Caco-2 (cell line): ENCODE measurements around the gene SPATA21. TPM values are rescaled to one million over a fixed set of nuclear protein-coding genes. Genes with fewer than 3 reads are reported as not detected.

Source experiments
- BruUV-seq: library from RNA; stranded (reverse); fragments of 400-500 nt; replicated peaks from 2 replicates; lab custom pipeline; 2021; lab: Mats Ljungman, UMichigan
- CTCF ChIA-PET: fragments of 300-600 bp; sonication (Branson Sonifier 250); formaldehyde crosslinking; loops from one replicate; lab custom pipeline; 2022; ENCODE audit warnings: antibody characterized with exemption; lab: Charles Lee
- POLR2A ChIA-PET: fragments of 300-600 bp; sonication (Branson Sonifier 250); formaldehyde crosslinking; loops from one replicate; lab custom pipeline; 2022; ENCODE audit warnings: antibody characterized with exemption; lab: Charles Lee
- DNase-seq, 2 experiments: peaks; one replicate each; pipeline versions ENCODE4 v3.0.0 to v3.0.0-alpha.2; 2020 to 2022
- H3K27me3 ChIP-seq: replicated peaks from 2 replicates; pipeline ENCODE4 v1.6.0; 2011; ENCODE audit warnings: low read length; ENCODE audit not compliant: control insufficient read depth, insufficient read depth
- H3K36me3 ChIP-seq: 2 replicates; pipeline ENCODE4 v1.5.1; 2011; ENCODE audit warnings: low read length; ENCODE audit not compliant: control insufficient read depth, insufficient read depth
- H3K4me1 ChIP-seq: fragments of 250-450 bp; sonication (Bioruptor Pico); 2 replicates; pipeline ENCODE4 v1.5.1; 2020; ENCODE audit warnings: mild to moderate bottlenecking
- H3K4me3 ChIP-seq: 2 replicates; pipeline ENCODE4 v1.5.1; 2011; ENCODE audit warnings: low read depth, mild to moderate bottlenecking, control low read depth, low read length
- H3K9me3 ChIP-seq: fragments of 250-450 bp; sonication (Bioruptor Pico); 2 replicates; pipeline ENCODE4 v1.5.1; 2020; ENCODE audit warnings: mild to moderate bottlenecking, moderate library complexity
- H3K27ac Mint-ChIP-seq: one replicate; pipeline ENCODE4 v1.8.0; 2022; ENCODE audit warnings: mixed read lengths; ENCODE audit not compliant: unreplicated experiment
- H3K27me3 Mint-ChIP-seq: one replicate; pipeline ENCODE4 v1.8.0; 2022; ENCODE audit warnings: mixed read lengths; ENCODE audit not compliant: insufficient read depth, unreplicated experiment
- H3K36me3 Mint-ChIP-seq: one replicate; pipeline ENCODE4 v1.8.0; 2022; ENCODE audit warnings: mild to moderate bottlenecking, mixed read lengths; ENCODE audit not compliant: insufficient read depth, unreplicated experiment
- H3K4me1 Mint-ChIP-seq: one replicate; pipeline ENCODE4 v1.8.0; 2022; ENCODE audit warnings: low read depth, mixed read lengths; ENCODE audit not compliant: unreplicated experiment
- H3K4me3 Mint-ChIP-seq: one replicate; pipeline ENCODE4 v1.8.0; 2022; ENCODE audit warnings: mild to moderate bottlenecking, moderate library complexity, mixed read lengths; ENCODE audit not compliant: unreplicated experiment
- H3K9me3 Mint-ChIP-seq: one replicate; pipeline ENCODE4 v1.8.0; 2022; ENCODE audit warnings: mixed read lengths; ENCODE audit not compliant: unreplicated experiment
- intact Hi-C: fragments of 100-400 bp; cut with micrococcal nuclease; formaldehyde crosslinking; loops from one replicate; pipeline ENCODE4 v1.10.0; 2022; ENCODE audit not compliant: unreplicated experiment
- total RNA-seq: library from RNA; stranded (reverse); gene quantifications from 2 replicates; pipeline ENCODE4 v1.2.3, GENCODE V29; 2022
- TF ChIP-seq, protein P1 (sequence below), 2 experiments: fragments of 200-600 bp in 1 of 2; IDR thresholded peaks; 1 replicate in 1 of 2; 2 replicates in 1 of 2; pipeline versions ENCODE4 v1.5.1 to v1.8.0; 2011 to 2022; ENCODE audit warnings: antibody characterized with exemption in 1 of 2, control low read depth in 1 of 2, inconsistent platforms in 1 of 2, low read depth in 1 of 2, low read length in 1 of 2, mild to moderate bottlenecking in 1 of 2, moderate library complexity in 1 of 2; ENCODE audit not compliant: insufficient read depth in 1 of 2, severe bottlenecking in 1 of 2, unreplicated experiment in 1 of 2

Gene SPATA21
- total RNA-seq, 1 experiment from 2014 or later: not detected

DNA sequence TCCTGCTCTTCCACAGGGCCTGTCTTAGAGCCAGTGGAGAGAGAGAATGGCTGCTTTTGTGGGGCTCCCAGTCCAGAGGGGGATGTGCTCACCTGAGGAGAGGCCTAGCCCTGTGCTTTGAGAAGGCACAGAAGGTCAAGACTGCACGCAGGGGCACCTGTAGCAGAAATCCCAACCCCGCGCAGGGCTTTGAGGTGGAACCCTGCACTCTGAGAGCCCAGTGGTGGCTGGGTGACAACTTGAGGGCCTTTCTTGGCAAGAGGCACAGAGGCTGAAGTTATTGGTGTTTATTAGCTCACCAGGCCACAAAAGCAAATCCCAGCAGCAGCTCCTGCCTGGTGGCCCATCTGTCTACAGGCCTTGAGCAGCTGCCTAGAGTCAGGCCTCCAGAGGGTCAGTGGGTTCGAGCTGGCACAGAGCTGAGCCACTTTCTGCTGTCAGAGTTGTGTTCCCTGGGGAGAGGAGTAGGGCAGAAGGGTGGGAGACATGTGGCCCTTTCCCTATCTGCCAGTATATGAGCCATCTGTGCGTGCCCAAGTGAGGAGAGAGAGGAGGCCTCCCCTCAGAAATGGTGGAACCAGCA, 38.8 kb downstream of the SPATA21 start:
- H3K27me3 Mint-ChIP-seq: no peaks in the 10 kb centered on the region
- no peaks in the 10 kb centered on the region for H3K4me1 Mint-ChIP-seq
- Histone ChIP-seq H3K36me3 (peaks cover 1% of the 10 kb centered on the region; the same call in 1 of the 2 replicates), H3K4me1 (no peaks in the 10 kb centered on the region), H3K9me3 (no peaks in the 10 kb centered on the region), H3K4me3 (no peak overlapping the region), H3K27me3 (no peaks in the 10 kb centered on the region)
- POLR2A ChIA-PET: no interaction called here
- BruUV-seq: no TSS peak
- TF ChIP-seq, protein P1, sequence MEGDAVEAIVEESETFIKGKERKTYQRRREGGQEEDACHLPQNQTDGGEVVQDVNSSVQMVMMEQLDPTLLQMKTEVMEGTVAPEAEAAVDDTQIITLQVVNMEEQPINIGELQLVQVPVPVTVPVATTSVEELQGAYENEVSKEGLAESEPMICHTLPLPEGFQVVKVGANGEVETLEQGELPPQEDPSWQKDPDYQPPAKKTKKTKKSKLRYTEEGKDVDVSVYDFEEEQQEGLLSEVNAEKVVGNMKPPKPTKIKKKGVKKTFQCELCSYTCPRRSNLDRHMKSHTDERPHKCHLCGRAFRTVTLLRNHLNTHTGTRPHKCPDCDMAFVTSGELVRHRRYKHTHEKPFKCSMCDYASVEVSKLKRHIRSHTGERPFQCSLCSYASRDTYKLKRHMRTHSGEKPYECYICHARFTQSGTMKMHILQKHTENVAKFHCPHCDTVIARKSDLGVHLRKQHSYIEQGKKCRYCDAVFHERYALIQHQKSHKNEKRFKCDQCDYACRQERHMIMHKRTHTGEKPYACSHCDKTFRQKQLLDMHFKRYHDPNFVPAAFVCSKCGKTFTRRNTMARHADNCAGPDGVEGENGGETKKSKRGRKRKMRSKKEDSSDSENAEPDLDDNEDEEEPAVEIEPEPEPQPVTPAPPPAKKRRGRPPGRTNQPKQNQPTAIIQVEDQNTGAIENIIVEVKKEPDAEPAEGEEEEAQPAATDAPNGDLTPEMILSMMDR (IDR thresholded peaks at IDR 0.05; ENCODE audit: insufficient read depth in 1 of 2, low read depth in 1 of 2, low read length in 1 of 2, severe bottlenecking in 1 of 2, unreplicated experiment in 1 of 2): no peak
- intact Hi-C loops: no loop called here
- H3K27ac Mint-ChIP-seq: no peak overlapping the region
- H3K4me3 Mint-ChIP-seq: no peak overlapping the region
- peaks cover 29% of the 10 kb centered on the region for H3K36me3 Mint-ChIP-seq
- DNase-seq: no peak
- CTCF ChIA-PET: no interaction called here
- H3K9me3 Mint-ChIP-seq: no peaks in the 10 kb centered on the region

GRCh38 chr1:16397120-16397519, 40.1 kb downstream of the SPATA21 start:
- CTCF ChIA-PET: no interaction called here
- POLR2A ChIA-PET: no interaction called here

GRCh38 chr1:16396591-16396990, 40.6 kb downstream of the SPATA21 start:
- no peak for DNase-seq

More at GRCh38 chr1:16397120-16397519, 40.1 kb downstream of the SPATA21 start:
- H3K4me1 ChIP-seq: no peaks in the 10 kb centered on the region
- no peaks in the 10 kb centered on the region for H3K9me3 ChIP-seq
- Mint-ChIP-seq H3K4me1 (no peaks in the 10 kb centered on the region), H3K9me3 (no peaks in the 10 kb centered on the region), H3K36me3 (peaks cover 42% of the 10 kb centered on the region), H3K4me3 (no peak overlapping the region), H3K27ac (no peak overlapping the region), H3K27me3 (no peaks in the 10 kb centered on the region)
- no peaks in the 10 kb centered on the region for H3K27me3 ChIP-seq
- H3K4me3 ChIP-seq: no peak overlapping the region
- intact Hi-C loops: no loop called here
- DNase-seq: no peak
- no TSS peak for BruUV-seq
- peaks cover 1% of the 10 kb centered on the region; the same call in 1 of the 2 replicates for H3K36me3 ChIP-seq
- TF ChIP-seq, protein P1 (IDR thresholded peaks at IDR 0.05; ENCODE audit: insufficient read depth in 1 of 2, low read depth in 1 of 2, low read length in 1 of 2, severe bottlenecking in 1 of 2, unreplicated experiment in 1 of 2): no peak

More at GRCh38 chr1:16396591-16396990, 40.6 kb downstream of the SPATA21 start:
- Histone ChIP-seq H3K4me3 (no peak overlapping the region), H3K9me3 (no peaks in the 10 kb centered on the region), H3K27me3 (no peaks in the 10 kb centered on the region), H3K4me1 (no peaks in the 10 kb centered on the region), H3K36me3 (peaks cover 1% of the 10 kb centered on the region; the same call in 1 of the 2 replicates)
- no peaks in the 10 kb centered on the region for H3K27me3 Mint-ChIP-seq
- intact Hi-C loops: no loop called here
- no peaks in the 10 kb centered on the region for H3K9me3 Mint-ChIP-seq
- TF ChIP-seq, protein P1 (IDR thresholded peaks at IDR 0.05; ENCODE audit: insufficient read depth in 1 of 2, low read depth in 1 of 2, low read length in 1 of 2, severe bottlenecking in 1 of 2, unreplicated experiment in 1 of 2): no peak
- ChIA-PET CTCF (no interaction called here), POLR2A (no interaction called here)
- no peak overlapping the region for H3K4me3 Mint-ChIP-seq
- no peaks in the 10 kb centered on the region for H3K4me1 Mint-ChIP-seq
- H3K36me3 Mint-ChIP-seq: peaks cover 42% of the 10 kb centered on the region
- H3K27ac Mint-ChIP-seq: no peak overlapping the region
- BruUV-seq: no TSS peak
